GM19324 (cell line): Measurements from ENCODE around the gene ANAPC15.

ENCODE experiments used
- ATAC-seq: cut with Tn5 transposase; IDR thresholded peaks from one replicate; pipeline ENCODE4 v1.9.1; 2021; ENCODE audit warnings: mild to moderate bottlenecking, moderate library complexity; ENCODE audit not compliant: unreplicated experiment, low FRiP score

Gene ANAPC15

GRCh38 chr11:72088076-72088808, 24.3 kb downstream of the ANAPC15 start:
- no peak for ATAC-seq

- no peak for ATAC-seq
These were observed 26.7 kb downstream of the ANAPC15 start for GRCh38 chr11:72085621-72086351.

- no peak for ATAC-seq
These were observed 27.5 kb downstream of the ANAPC15 start for GRCh38 chr11:72084965-72085364.

GRCh38 chr11:72084076-72084475, 28.4 kb downstream of the ANAPC15 start:
- no peak for ATAC-seq

GRCh38 chr11:72083414-72083813, 29.1 kb downstream of the ANAPC15 start:
- ATAC-seq, result no peak

- ATAC-seq, result no peak
These were observed 30.6 kb downstream of the ANAPC15 start for GRCh38 chr11:72081821-72082453.

GRCh38 chr11:72081184-72081644, 31.3 kb downstream of the ANAPC15 start:
- no peak for ATAC-seq

GRCh38 chr11:72080326-72081183, 31.9 kb downstream of the ANAPC15 start, which contains the start of the genes LRRC51 and NUMA1:
LRRC51 (plus strand) TSS chr11:72080850; CDS start chr11:72089084, 8,234 bp downstream.
NUMA1 (minus strand) TSS chr11:72080542; CDS start chr11:72035943, 44,599 bp downstream.
- peak; percentile 96 for ATAC-seq

- no peak for ATAC-seq
These were observed 32.6 kb downstream of the ANAPC15 start for GRCh38 chr11:72079819-72080325.

- no peak for ATAC-seq
These were observed 34.0 kb downstream of the ANAPC15 start for GRCh38 chr11:72078477-72078876.

- no peak for ATAC-seq
These were observed 36.7 kb downstream of the ANAPC15 start for GRCh38 chr11:72075756-72076155.

- ATAC-seq, result no peak
These were observed 37.4 kb downstream of the ANAPC15 start for GRCh38 chr11:72075109-72075508.

- no peak for ATAC-seq
These were observed 40.1 kb downstream of the ANAPC15 start for GRCh38 chr11:72072348-72072747.

GRCh38 chr11:72070491-72070890, 42.0 kb downstream of the ANAPC15 start:
- ATAC-seq, result no peak

- ATAC-seq, result no peak
These were observed 42.7 kb downstream of the ANAPC15 start for GRCh38 chr11:72069787-72070251.

- ATAC-seq, result no peak
These were observed 43.3 kb downstream of the ANAPC15 start for GRCh38 chr11:72069200-72069599.

GRCh38 chr11:72067676-72068075, 44.8 kb downstream of the ANAPC15 start:
- no peak for ATAC-seq

- no peak for ATAC-seq
These were observed 45.2 kb downstream of the ANAPC15 start for GRCh38 chr11:72067266-72067665.

GRCh38 chr11:72066855-72067254, 45.6 kb downstream of the ANAPC15 start:
- ATAC-seq, result no peak
